Mesendoderm (in vitro differentiated cells): ENCODE data around the gene DKK1.
A peak's percentile ranks its signal among the peaks of the same experiment; 100 is the strongest.

Experiments
- DNase-seq: peaks from one replicate; pipeline ENCODE4 v3.0.0; 2013
- H2AK5ac ChIP-seq: 2 replicates; pipeline ENCODE4 v1.6.1; 2013; ENCODE audit warnings: low read length, inconsistent platforms
- H2BK120ac ChIP-seq: 2 replicates; pipeline ENCODE4 v1.6.1; 2013; ENCODE audit warnings: low read depth, mild to moderate bottlenecking, low read length, moderate library complexity, mixed read lengths
- H2BK15ac ChIP-seq: replicated peaks from 2 replicates; pipeline ENCODE4 v1.6.1; 2013; ENCODE audit warnings: low read depth, mild to moderate bottlenecking, moderate library complexity
- H2BK5ac ChIP-seq: 2 replicates; pipeline ENCODE4 v1.6.1; 2013; ENCODE audit warnings: low read length, inconsistent platforms
- H3K18ac ChIP-seq: 2 replicates; pipeline ENCODE4 v1.6.1; 2013; ENCODE audit warnings: mild to moderate bottlenecking, low read length, mixed read lengths
- H3K23ac ChIP-seq: one replicate; pipeline ENCODE4 v1.6.1; 2013; ENCODE audit warnings: low read length
- H3K27ac ChIP-seq: 2 replicates; pipeline ENCODE4 v1.5.1; 2013; ENCODE audit warnings: low read depth, mild to moderate bottlenecking, inconsistent platforms, low read length, moderate library complexity
- H3K27me3 ChIP-seq: 2 replicates; pipeline ENCODE4 v1.6.1; 2013; ENCODE audit warnings: low read length, control low read depth, mild to moderate bottlenecking, inconsistent platforms; ENCODE audit not compliant: insufficient read depth, poor library complexity
- H3K36me3 ChIP-seq: 2 replicates; pipeline ENCODE4 v1.6.1; 2013; ENCODE audit warnings: low read length, inconsistent platforms; ENCODE audit not compliant: control insufficient read depth, insufficient read depth
- H3K4ac ChIP-seq: one replicate; pipeline ENCODE4 v1.6.1; 2013; ENCODE audit warnings: low read depth, mild to moderate bottlenecking, low read length, moderate library complexity
- H3K4me1 ChIP-seq: 2 replicates; pipeline ENCODE4 v1.6.1; 2013; ENCODE audit warnings: low read depth, low read length, inconsistent platforms; ENCODE audit not compliant: control insufficient read depth
- H3K4me2 ChIP-seq: 2 replicates; pipeline ENCODE4 v1.6.1; 2013; ENCODE audit warnings: low read length
- H3K4me3 ChIP-seq: 2 replicates; pipeline ENCODE4 v1.5.1; 2013; ENCODE audit warnings: mild to moderate bottlenecking, low read length
- H3K56ac ChIP-seq: one replicate; pipeline ENCODE4 v1.6.1; 2013; ENCODE audit warnings: low read length
- H3K79me1 ChIP-seq: 2 replicates; pipeline ENCODE4 v1.6.1; 2013; ENCODE audit warnings: low read length, inconsistent platforms
- H3K79me2 ChIP-seq: 2 replicates; pipeline ENCODE4 v1.6.1; 2013; ENCODE audit warnings: mild to moderate bottlenecking, low read length; ENCODE audit not compliant: control insufficient read depth, insufficient read depth
- H3K9ac ChIP-seq: 2 replicates; pipeline ENCODE4 v1.6.1; 2013; ENCODE audit warnings: low read length, inconsistent platforms
- H4K5ac ChIP-seq: one replicate; pipeline ENCODE4 v1.6.1; 2013; ENCODE audit warnings: low read length
- H4K8ac ChIP-seq: one replicate; pipeline ENCODE4 v1.6.1; 2013; ENCODE audit warnings: low read depth, mild to moderate bottlenecking, control low read depth, low read length, moderate library complexity
- WGBS: extraction: QIAGEN DNeasy Blood & Tissue Kit; methylation state at CpG from one replicate; pipeline ENCODE4 v1.1.7; 2013; ENCODE audit warnings: low lambda C conversion rate, missing lambda C conversion rate; ENCODE audit not compliant: insufficient coverage; ENCODE audit errors: extremely low coverage; 5-methylcytosine and 5-hydroxymethylcytosine counted together

The DKK1 gene

DNA sequence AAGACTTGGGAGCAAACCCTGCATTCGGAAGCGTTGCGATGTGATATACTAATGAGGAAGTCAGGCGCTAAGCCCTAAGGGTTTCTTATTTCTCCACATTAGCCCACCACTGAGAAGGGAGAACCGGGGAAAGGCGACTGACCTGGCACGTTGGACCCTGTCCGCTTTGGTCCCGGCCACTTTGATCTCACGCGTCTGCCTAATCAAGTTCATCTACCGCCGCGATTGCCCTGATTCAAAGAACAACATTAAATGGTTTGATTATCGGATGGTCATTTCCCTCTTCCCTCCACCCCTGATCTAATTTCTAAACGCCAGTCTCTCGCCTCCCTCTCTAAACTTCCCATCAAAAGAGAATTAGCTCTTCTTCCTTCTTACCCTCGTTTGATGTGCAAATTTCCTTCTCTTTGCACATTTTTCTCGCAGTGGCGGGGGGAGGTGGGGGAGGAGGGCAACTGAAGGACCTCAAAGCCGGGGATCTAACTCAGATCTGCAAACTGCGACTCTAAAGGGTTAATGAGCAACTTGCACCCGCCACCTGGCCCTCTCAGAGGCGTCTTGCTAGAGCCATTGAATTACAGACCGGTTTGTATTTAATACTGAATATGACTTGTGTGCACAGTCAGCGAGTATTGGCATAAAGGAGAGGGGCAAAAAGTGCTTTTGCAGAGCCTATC lies 687 bp upstream of the DKK1 start:
- peaks cover 1% of the 10 kb centered on the region for H3K27me3 ChIP-seq
- H2BK120ac ChIP-seq = no peak overlapping the region
- H2BK15ac ChIP-seq = no peak overlapping the region
- H3K9ac ChIP-seq = peak overlapping the region; percentile 57
- H4K5ac ChIP-seq = no peak overlapping the region
- peak overlapping the region; percentile 63 for H3K4me3 ChIP-seq
- peak overlapping the region; percentile 63 for H3K18ac ChIP-seq
- no peak overlapping the region for H3K23ac ChIP-seq
- no peak overlapping the region for H4K8ac ChIP-seq
- H3K27ac ChIP-seq = peak overlapping the region; percentile 79
- no peaks in the 10 kb centered on the region for H3K79me1 ChIP-seq
- H3K56ac ChIP-seq = peak overlapping the region; percentile 81
- no peaks in the 10 kb centered on the region for H3K36me3 ChIP-seq
- no peaks in the 10 kb centered on the region for H3K4me1 ChIP-seq
- H2AK5ac ChIP-seq = no peak overlapping the region
- H3K79me2 ChIP-seq = peaks cover 7% of the 10 kb centered on the region
- DNase-seq = peak; percentile 84
- H3K4ac ChIP-seq = no peak overlapping the region
- H2BK5ac ChIP-seq = peak overlapping the region; percentile 40
- WGBS = no CpG with 5 or more reads among the region's 26 CpGs
- H3K4me2 ChIP-seq = peak overlapping the region; percentile 97

DNA sequence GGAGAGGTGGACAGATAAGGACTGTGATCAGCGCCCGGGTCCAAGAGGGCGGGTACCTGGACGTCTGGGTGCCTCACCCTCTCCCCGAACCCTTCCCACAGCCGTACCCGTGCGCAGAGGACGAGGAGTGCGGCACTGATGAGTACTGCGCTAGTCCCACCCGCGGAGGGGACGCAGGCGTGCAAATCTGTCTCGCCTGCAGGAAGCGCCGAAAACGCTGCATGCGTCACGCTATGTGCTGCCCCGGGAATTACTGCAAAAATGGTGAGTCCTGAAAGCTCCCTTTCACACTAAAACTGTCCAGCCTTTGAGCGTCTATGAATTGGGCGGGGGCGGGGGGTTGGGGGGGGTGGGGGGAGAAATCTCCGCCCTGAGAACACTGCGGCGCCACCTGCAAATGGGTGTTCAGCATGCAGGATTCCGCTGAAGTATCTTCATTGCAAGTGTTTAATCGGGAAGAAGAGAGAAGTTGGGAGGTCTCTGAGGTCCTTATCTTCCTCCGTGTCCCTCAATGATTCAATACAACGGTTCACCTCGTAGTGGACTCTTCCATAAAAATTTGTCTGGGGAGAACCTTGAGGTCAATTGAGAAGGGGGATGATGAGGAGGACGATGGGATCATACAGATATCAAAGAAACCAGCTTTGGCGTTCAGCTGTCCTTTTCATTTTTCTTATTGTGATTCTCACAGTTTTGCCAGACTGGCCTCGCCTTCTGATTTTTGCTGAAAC lies 906 bp downstream of the DKK1 start:
- peaks cover 7% of the 10 kb centered on the region for H3K79me2 ChIP-seq
- H3K18ac ChIP-seq = no peak overlapping the region
- H3K4me3 ChIP-seq = peak overlapping the region; percentile 81
- H4K8ac ChIP-seq = no peak overlapping the region
- peak overlapping the region; percentile 15 for H2BK5ac ChIP-seq
- no peak overlapping the region for H3K23ac ChIP-seq
- H3K36me3 ChIP-seq = no peaks in the 10 kb centered on the region
- peak overlapping the region; percentile 88 for H3K56ac ChIP-seq
- peak overlapping the region; percentile 91 for H3K4me2 ChIP-seq
- no peak overlapping the region for H4K5ac ChIP-seq
- peaks cover 1% of the 10 kb centered on the region for H3K27me3 ChIP-seq
- no peak overlapping the region for H2BK15ac ChIP-seq
- H2BK120ac ChIP-seq = no peak overlapping the region
- H3K79me1 ChIP-seq = no peaks in the 10 kb centered on the region
- no peak for DNase-seq
- H3K27ac ChIP-seq = no peak overlapping the region
- no peak overlapping the region for H3K4ac ChIP-seq
- H3K4me1 ChIP-seq = no peaks in the 10 kb centered on the region
- H3K9ac ChIP-seq = peak overlapping the region; percentile 71
- no CpG with 5 or more reads among the region's 36 CpGs for WGBS
- H2AK5ac ChIP-seq = no peak overlapping the region

DNA sequence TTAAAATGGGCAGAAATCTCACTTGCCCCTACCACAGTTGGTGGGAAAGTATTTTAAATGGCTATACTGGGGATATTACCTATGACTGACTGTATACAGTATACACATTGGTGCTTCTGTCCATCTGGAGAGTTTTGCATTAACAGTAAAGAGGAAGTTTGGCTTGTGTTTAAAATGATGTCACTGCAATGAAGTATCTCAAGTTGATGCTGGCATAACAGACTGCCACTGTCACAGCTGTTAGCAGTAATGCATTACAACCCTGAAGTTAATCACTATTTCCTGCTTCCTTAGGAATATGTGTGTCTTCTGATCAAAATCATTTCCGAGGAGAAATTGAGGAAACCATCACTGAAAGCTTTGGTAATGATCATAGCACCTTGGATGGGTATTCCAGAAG lies 1.9 kb downstream of the DKK1 start:
- no peak overlapping the region for H2BK15ac ChIP-seq
- no CpG with 5 or more reads among the region's 1 CpG for WGBS
- no peaks in the 10 kb centered on the region for H3K36me3 ChIP-seq
- H3K4me1 ChIP-seq = no peaks in the 10 kb centered on the region
- H3K79me2 ChIP-seq = peaks cover 7% of the 10 kb centered on the region
- peak overlapping the region; percentile 7 for H3K4me2 ChIP-seq
- H3K27ac ChIP-seq = no peak overlapping the region
- no peak for DNase-seq
- H4K5ac ChIP-seq = no peak overlapping the region
- no peak overlapping the region for H3K18ac ChIP-seq
- H3K27me3 ChIP-seq = peaks cover 1% of the 10 kb centered on the region
- H3K56ac ChIP-seq = no peak overlapping the region
- no peak overlapping the region for H3K4me3 ChIP-seq
- no peak overlapping the region for H2BK5ac ChIP-seq
- no peak overlapping the region for H2BK120ac ChIP-seq
- H3K79me1 ChIP-seq = no peaks in the 10 kb centered on the region
- H4K8ac ChIP-seq = no peak overlapping the region
- H2AK5ac ChIP-seq = no peak overlapping the region
- no peak overlapping the region for H3K9ac ChIP-seq
- no peak overlapping the region for H3K4ac ChIP-seq
- H3K23ac ChIP-seq = no peak overlapping the region

DNA sequence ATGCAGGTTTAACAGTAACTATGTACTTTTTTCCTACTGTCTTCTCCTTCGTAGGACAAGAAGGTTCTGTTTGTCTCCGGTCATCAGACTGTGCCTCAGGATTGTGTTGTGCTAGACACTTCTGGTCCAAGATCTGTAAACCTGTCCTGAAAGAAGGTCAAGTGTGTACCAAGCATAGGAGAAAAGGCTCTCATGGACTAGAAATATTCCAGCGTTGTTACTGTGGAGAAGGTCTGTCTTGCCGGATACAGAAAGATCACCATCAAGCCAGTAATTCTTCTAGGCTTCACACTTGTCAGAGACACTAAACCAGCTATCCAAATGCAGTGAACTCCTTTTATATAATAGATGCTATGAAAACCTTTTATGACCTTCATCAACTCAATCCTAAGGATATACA lies 2.4 kb downstream of the DKK1 start:
- H2BK120ac ChIP-seq = no peak overlapping the region
- H3K27ac ChIP-seq = no peak overlapping the region
- H3K9ac ChIP-seq = peak overlapping the region; percentile 14
- DNase-seq = no peak
- no CpG with 5 or more reads among the region's 4 CpGs for WGBS
- no peaks in the 10 kb centered on the region for H3K36me3 ChIP-seq
- H2BK15ac ChIP-seq = no peak overlapping the region
- H3K4me2 ChIP-seq = peak overlapping the region; percentile 7
- H3K4me1 ChIP-seq = no peaks in the 10 kb centered on the region
- H3K79me2 ChIP-seq = peaks cover 7% of the 10 kb centered on the region
- no peak overlapping the region for H3K4me3 ChIP-seq
- no peak overlapping the region for H2AK5ac ChIP-seq
- no peak overlapping the region for H4K5ac ChIP-seq
- no peak overlapping the region for H3K18ac ChIP-seq
- peak overlapping the region; percentile 30 for H3K23ac ChIP-seq
- H3K56ac ChIP-seq = no peak overlapping the region
- no peaks in the 10 kb centered on the region for H3K27me3 ChIP-seq
- no peaks in the 10 kb centered on the region for H3K79me1 ChIP-seq
- H2BK5ac ChIP-seq = no peak overlapping the region
- H4K8ac ChIP-seq = no peak overlapping the region
- H3K4ac ChIP-seq = no peak overlapping the region

DNA sequence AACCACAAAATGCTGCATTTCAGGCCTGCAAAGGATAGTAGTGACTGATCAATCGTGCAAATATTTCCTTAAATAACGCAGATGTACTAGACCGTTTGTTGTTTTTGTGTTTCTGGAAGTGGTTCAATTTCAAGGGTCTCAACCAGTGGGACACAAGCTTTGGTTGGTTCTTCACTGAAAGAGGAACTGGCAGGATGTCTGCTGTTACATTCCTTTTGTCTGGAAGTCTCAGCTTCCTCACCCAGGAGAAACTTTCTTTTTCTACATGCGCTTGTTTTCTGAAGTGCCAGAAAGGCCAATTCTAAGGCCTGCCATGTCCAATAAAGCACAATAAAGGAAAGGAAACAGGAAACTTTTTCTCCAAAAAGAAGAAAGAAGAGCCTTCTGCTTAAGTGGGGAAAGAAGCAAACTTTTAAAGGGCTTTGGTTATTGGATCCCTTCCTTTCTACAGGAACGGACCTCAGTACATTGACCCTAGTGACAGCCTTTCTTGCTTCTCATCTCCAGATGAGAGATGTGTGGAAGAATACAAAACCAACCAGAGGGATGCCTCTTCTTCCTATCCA lies 4.1 kb downstream of the DKK1 start:
- no peaks in the 10 kb centered on the region for H3K36me3 ChIP-seq
- H3K4me3 ChIP-seq = no peak overlapping the region
- no peak overlapping the region for H2BK120ac ChIP-seq
- no peak overlapping the region for H2BK15ac ChIP-seq
- H3K4ac ChIP-seq = no peak overlapping the region
- no peak overlapping the region for H4K8ac ChIP-seq
- H3K4me2 ChIP-seq = no peak overlapping the region
- H2AK5ac ChIP-seq = no peak overlapping the region
- peak; percentile 30 for DNase-seq
- H3K4me1 ChIP-seq = no peaks in the 10 kb centered on the region
- H3K27ac ChIP-seq = no peak overlapping the region
- H3K27me3 ChIP-seq = no peaks in the 10 kb centered on the region
- no peaks in the 10 kb centered on the region for H3K79me1 ChIP-seq
- no peak overlapping the region for H3K18ac ChIP-seq
- H3K9ac ChIP-seq = no peak overlapping the region
- no peak overlapping the region for H2BK5ac ChIP-seq
- H3K79me2 ChIP-seq = peaks cover 7% of the 10 kb centered on the region
- H3K56ac ChIP-seq = peak overlapping the region; percentile 26
- H4K5ac ChIP-seq = no peak overlapping the region
- no CpG with 5 or more reads among the region's 5 CpGs for WGBS
- H3K23ac ChIP-seq = no peak overlapping the region
